Measurements from ENCODE around the gene FOLR3. TPM values are rescaled to one million over a fixed set of nuclear protein-coding genes. Genes with fewer than 3 reads are reported as not detected.

The FOLR3 gene
- total and polyA plus RNA-seq, 9 of the 15 experiments (the other 6 are each of a cell fraction or from before 2014, with no cell fraction given): not detected

DNA sequence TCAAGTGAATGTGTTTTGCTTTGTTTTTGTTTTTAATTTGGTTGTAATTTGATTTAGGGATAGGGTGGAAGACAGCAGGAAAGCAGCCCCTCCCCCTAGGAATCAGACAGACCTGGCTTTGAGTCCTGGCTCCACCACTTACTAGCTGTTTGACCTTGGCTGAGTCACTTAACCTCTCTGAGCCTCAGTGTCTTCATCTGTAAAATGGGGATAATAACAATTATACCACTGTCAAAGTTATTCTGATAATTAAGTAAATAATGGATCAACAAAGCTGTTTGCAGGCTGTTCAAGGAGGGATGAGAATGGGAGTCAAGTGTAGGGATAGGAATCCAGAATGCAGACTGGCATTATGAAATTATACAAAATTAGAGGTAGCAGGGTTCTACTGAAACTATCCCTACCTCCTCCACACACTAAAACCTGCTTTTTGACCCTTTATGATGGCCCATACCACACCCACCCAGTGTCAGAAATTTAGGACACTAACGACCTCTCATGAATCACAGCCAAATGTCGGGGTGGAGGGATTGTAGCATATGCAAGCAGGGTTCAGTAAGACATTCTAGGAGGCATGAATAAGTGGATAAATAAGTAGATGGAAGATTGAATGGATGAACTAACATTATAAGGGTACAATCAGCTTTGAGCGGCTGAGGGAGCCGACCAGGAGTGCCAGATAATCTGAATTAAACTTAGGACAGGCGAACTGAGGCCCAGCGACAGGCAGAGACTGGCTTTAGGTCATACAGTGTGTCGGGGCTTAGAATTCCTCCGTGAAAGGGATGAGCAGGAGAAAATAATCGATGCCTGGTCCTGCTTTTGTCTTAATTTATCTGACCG lies 24.0 kb upstream of the FOLR3 start (continued):
- TF ChIP-seq, protein P1, sequence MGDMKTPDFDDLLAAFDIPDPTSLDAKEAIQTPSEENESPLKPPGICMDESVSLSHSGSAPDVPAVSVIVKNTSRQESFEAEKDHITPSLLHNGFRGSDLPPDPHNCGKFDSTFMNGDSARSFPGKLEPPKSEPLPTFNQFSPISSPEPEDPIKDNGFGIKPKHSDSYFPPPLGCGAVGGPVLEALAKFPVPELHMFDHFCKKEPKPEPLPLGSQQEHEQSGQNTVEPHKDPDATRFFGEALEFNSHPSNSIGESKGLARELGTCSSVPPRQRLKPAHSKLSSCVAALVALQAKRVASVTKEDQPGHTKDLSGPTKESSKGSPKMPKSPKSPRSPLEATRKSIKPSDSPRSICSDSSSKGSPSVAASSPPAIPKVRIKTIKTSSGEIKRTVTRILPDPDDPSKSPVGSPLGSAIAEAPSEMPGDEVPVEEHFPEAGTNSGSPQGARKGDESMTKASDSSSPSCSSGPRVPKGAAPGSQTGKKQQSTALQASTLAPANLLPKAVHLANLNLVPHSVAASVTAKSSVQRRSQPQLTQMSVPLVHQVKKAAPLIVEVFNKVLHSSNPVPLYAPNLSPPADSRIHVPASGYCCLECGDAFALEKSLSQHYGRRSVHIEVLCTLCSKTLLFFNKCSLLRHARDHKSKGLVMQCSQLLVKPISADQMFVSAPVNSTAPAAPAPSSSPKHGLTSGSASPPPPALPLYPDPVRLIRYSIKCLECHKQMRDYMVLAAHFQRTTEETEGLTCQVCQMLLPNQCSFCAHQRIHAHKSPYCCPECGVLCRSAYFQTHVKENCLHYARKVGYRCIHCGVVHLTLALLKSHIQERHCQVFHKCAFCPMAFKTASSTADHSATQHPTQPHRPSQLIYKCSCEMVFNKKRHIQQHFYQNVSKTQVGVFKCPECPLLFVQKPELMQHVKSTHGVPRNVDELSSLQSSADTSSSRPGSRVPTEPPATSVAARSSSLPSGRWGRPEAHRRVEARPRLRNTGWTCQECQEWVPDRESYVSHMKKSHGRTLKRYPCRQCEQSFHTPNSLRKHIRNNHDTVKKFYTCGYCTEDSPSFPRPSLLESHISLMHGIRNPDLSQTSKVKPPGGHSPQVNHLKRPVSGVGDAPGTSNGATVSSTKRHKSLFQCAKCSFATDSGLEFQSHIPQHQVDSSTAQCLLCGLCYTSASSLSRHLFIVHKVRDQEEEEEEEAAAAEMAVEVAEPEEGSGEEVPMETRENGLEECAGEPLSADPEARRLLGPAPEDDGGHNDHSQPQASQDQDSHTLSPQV (IDR thresholded peaks at IDR 0.05): 0 out of 2 replicates have a peak, but pooled peaks have one; percentile 38
- TF ChIP-seq MAZ (CRISPR knock-in tag; conservative IDR thresholded peaks at IDR 0.05 in 1 of 2, IDR thresholded peaks at IDR 0.05 in 1 of 2) (no peak; a peak in 1 of 4 replicates), GTF2E2 (tag; IDR thresholded peaks at IDR 0.05) (peak; percentile 43; the same call in 1 of the 2 replicates), CBX3 (IDR thresholded peaks at IDR 0.05; ENCODE audit: borderline replicate concordance in 1 of 2, low read length in 2 of 2) (peak in 1 of 2 experiments; percentile 39; a peak in 1 of 3 replicates), RBM25 (IDR thresholded peaks at IDR 0.05; ENCODE audit: low read depth, low read length, severe bottlenecking) (peak; percentile 99), ZNF197 (CRISPR knock-in tag; IDR thresholded peaks at IDR 0.05; ENCODE audit: low read depth) (0 out of 2 replicates have a peak, but pooled peaks have one; percentile 19), SMARCA5 (IDR thresholded peaks at IDR 0.05) (peak; percentile 94), HDAC2 (IDR thresholded peaks at IDR 0.05) (peak; percentile 97), MBD2 (IDR thresholded peaks at IDR 0.05; ENCODE audit: borderline replicate concordance, low read depth) (no peak), RBM39 (optimal IDR thresholded peaks at IDR 0.05; ENCODE audit: low read depth, low read length) (no peak)
- TF ChIP-seq, protein P2, sequence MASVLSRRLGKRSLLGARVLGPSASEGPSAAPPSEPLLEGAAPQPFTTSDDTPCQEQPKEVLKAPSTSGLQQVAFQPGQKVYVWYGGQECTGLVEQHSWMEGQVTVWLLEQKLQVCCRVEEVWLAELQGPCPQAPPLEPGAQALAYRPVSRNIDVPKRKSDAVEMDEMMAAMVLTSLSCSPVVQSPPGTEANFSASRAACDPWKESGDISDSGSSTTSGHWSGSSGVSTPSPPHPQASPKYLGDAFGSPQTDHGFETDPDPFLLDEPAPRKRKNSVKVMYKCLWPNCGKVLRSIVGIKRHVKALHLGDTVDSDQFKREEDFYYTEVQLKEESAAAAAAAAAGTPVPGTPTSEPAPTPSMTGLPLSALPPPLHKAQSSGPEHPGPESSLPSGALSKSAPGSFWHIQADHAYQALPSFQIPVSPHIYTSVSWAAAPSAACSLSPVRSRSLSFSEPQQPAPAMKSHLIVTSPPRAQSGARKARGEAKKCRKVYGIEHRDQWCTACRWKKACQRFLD (CRISPR knock-in tag; IDR thresholded peaks at IDR 0.05): 0 out of 2 replicates have a peak, but pooled peaks have one; percentile 50
